HG03469 (cell line): ENCODE data around the gene INPP5A.

ENCODE experiments used
- ATAC-seq: cut with Tn5 transposase; IDR thresholded peaks from one replicate; pipeline ENCODE4 v1.9.1; 2021; ENCODE audit warnings: mild to moderate bottlenecking, moderate library complexity, moderate number of reproducible peaks; ENCODE audit not compliant: unreplicated experiment

The INPP5A gene

DNA sequence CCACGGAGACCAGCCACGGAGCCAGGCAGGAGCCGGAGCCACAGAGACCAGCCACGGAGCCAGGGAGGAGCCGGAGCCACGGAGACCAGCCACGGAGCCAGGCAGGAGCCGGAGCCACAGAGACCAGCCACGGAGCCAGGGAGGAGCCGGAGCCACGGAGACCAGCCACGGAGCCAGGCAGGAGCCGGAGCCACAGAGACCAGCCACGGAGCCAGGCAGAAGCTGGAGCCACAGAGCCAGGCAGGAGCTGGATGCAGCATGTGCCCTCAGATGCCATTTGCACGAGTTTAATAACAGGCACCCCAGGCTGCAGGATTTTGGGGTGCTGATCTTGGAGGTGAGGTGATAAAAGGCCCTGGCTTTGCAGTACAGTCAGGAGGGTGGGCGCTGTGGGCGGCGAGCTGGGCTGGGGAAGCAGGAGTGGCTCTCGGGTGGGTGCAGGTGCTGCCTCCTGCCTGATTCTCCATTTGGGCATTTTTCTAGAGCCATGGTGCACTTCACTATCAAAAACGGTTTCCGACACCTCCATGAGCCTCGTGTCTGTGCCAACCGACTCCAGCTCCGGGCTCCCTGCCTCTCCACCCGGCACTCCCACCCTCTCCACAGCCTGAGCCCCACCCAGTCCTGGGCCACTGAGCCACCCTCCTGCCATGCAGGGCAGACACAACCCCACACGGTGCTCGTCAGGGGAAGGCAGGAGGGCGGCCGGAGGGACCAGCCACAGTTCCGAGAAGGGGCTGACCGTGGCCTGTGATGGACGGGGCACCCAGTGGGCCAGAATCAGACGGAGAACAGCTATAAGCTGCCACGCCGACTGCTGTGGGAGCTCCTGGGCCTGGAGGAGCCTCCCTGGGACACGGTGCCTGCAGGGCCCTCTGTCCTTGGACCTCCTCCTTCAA, 289.2 kb downstream of the INPP5A start:
- ATAC-seq, result no peak

DNA sequence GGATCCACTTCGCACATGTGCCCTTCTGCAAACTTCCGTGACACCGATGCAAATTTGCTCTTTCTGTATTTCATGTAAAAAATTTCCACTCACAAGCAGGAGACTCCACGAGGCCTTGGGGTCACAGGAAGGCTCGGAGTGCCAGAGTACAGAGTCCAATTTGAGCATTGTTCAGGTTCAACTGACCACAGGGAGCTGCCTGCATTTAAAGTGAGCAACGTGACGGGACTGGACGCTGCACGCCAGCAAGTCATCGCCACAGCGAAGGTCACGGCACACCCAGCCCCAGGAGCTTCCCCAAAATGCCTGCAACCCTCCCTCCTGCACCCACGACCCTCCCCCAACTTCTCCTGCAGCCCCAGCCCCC, 289.8 kb downstream of the INPP5A start:
- no peak for ATAC-seq

DNA sequence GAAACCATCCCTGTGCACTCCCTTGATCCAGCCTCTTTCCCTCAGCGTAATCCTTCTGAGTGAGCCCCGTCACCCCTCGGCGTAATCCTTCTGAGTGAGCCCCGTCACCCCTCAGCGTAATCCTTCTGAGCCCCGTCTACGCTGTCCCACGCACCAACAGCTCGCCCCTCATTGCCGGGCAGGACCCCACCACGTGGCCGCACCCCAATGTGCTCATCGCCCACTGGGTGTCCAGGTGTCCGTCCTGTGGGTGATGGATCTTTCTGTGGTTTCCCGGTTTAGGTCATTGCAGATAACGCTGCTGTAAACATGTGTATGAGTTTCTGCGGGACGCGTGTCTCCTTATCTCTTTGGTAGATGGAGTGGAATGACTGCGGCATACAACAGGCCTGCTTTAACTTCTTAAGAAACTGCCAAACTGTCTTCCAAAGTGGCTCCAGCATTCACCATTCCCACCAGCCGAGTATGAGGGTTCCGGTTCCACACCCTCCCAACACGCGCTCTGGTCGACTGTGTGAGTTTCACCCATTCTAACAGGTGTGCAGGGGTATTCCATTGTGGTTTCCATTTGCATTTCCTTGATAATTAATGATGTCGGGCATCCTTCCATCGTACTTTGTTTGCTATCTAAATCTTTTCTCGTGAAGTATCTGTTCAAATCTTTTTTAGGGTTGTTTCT, 290.4 kb downstream of the INPP5A start:
- no peak for ATAC-seq

DNA sequence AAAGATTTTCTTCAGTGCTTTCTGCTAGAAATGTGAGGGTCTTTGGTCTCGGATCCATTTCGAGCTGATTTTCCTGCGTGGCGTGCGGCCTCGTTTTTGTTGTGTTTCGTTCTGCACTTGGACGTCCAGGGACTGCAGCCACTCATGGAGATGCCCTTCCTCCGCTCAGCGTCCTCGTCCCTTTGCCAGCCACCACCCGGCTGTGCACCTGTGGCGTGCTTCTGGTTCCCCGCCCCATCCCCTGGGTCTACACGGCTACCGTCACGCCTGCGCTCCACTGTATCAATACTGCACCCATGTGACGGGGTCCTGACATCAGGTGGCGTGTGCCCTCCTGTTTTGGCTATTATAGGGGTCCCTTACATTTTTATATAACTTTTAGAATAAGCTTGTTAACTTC, 291.1 kb downstream of the INPP5A start:
- no peak for ATAC-seq

DNA sequence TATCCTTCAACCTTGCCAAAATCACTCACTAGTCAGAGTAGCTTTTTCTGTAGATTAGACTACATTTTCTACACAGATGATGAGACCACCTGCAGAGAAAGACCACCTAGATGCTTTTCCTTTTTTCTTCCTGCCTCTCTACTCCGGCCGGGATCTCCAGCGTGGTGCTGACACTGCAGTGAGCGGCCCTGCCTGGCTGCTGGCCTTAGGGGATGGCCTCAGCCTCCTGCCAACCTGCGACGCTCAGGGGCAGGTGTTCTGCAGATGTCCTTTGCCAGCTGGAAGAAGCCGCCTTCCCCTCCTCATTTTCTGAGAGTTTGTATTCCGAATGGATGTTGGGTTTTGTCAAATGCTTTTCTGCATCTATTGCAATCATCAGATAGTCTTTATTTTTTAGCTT, 291.8 kb downstream of the INPP5A start:
- ATAC-seq, result no peak

GRCh38 chr10:132832186-132832969, 294.8 kb downstream of the INPP5A start:
- no peak for ATAC-seq
